Upper lobe of left lung (tissue), 6 donors: ENCODE data around the gene THRA. TPM values are rescaled to one million over a fixed set of nuclear protein-coding genes. Genes with fewer than 3 reads are reported as not detected.

Experiments
- ATAC-seq, 2 donors: fragments of 200-7000 bp; cut with Tn5 transposase; one replicate each; pipeline ENCODE4 v1.9.1; 2022; ENCODE audit warnings: mild to moderate bottlenecking in 2 of 2, moderate library complexity in 2 of 2; ENCODE audit not compliant: low FRiP score in 2 of 2
- DNase-seq, 2 donors: peaks; one replicate each; pipeline ENCODE4 v3.0.0-alpha.2; 2019 to 2020
- H3K27ac ChIP-seq, 4 donors: fragments of 200-600 bp; sonication (generic); one replicate each; pipeline ENCODE4 v1.5.1; 2016 to 2019
- H3K27me3 ChIP-seq, 4 donors: fragments of 200-600 bp; sonication (generic); one replicate each; pipeline ENCODE4 v1.5.1; 2017 to 2019
- H3K36me3 ChIP-seq, 4 donors: fragments of 200-600 bp; sonication (generic); one replicate each; pipeline ENCODE4 v1.5.1; 2016 to 2019
- H3K4me1 ChIP-seq, 4 donors: fragments of 200-600 bp; sonication (generic); one replicate each; pipeline ENCODE4 v1.5.1; 2018 to 2019
- H3K4me3 ChIP-seq, 4 donors: fragments of 200-600 bp; sonication (generic); one replicate each; pipeline ENCODE4 v1.5.1; 2017 to 2019; ENCODE audit warnings: mild to moderate bottlenecking in 2 of 4, moderate library complexity in 1 of 4
- H3K9me3 ChIP-seq, 4 donors: fragments of 200-600 bp; sonication (generic); one replicate each; pipeline ENCODE4 v1.5.1; 2018 to 2019
- EP300 ChIP-seq, 4 donors: sonication (generic); formaldehyde crosslinking; IDR thresholded peaks; one replicate each; pipeline ENCODE4 v1.5.1; 2017; ENCODE audit warnings: antibody characterized with exemption in 4 of 4, control low read depth in 2 of 4
- POLR2A ChIP-seq, 4 donors: fragments of 450-650 bp; IDR thresholded peaks; one replicate each; pipeline ENCODE4 v1.5.1; 2016 to 2017; ENCODE audit warnings: antibody characterized with exemption in 4 of 4, mild to moderate bottlenecking in 2 of 4
- POLR2AphosphoS5 ChIP-seq, 2 donors: sonication (generic); formaldehyde crosslinking; IDR thresholded peaks; one replicate each; pipeline ENCODE4 v1.5.1; 2017; ENCODE audit warnings: antibody characterized with exemption in 2 of 2
- WGBS, 2 donors: methylation state at CpG; one replicate each; pipeline ENCODE4 v1.1.5; 2017 to 2018; 5-methylcytosine and 5-hydroxymethylcytosine counted together
- total RNA-seq, 6 donors: library from RNA; depleted of rRNA in 4 of 6; stranded (reverse); fragments of >200 nt in 4 of 6; gene quantifications; one replicate each; pipeline versions ENCODE4 v1.1.0 to v1.2.1, GENCODE V29; 2016 to 2021
- TF ChIP-seq, protein P1 (sequence below), 6 experiments: fragments of 450-650 bp in 4 of 6; fragments of 200-600 bp in 2 of 6; sonication (generic) in 2 of 6; IDR thresholded peaks; one replicate each; pipeline ENCODE4 v1.5.1; 2016 to 2019; ENCODE audit warnings: antibody characterized with exemption in 6 of 6
- donor health status: DM: no; HTN: no; CAD: no; lungs with moderate emphysema.
- donor health status: DM: no; HTN: yes; CAD: no; lungs with severe emphysema.

THRA gene
- total RNA-seq, 6 donors from 2014 or later: 31.0 to 55.3 (median 49.9) TPM

DNA sequence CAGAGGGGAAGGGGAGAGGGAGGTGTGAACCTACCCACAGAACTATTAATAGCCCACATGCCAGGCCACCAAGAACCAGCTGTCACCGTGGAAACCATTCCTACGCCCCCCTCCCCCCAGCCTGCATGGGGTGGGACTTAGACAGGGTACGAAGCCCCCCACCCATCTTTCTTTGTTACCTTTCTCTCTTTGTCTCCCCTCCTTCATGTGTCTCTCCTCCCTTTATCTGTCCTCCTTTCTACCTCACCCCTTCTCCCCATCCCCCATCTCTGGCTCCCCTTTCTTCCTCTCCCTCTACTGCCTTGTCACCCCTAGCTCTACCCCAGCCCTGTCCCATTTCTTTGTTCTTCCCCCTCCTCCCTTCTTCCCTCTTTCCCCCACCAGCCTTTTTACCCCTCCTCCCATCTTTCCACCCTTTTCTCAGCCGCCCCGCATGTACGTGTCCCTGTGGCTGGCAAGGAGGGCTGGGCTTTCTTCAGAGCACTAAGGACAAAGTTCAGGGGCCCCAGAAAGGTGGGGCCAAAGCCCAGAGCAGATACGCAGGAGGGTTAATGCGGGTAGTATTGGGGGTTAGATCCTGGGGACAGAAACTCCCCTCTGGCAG is 8.0 kb downstream of the THRA start:
- Histone ChIP-seq H3K4me3 (peak overlapping the region in 2 of 4 donors; percentile 20 to 37), H3K9me3 (no peaks in the 10 kb centered on the region), H3K27ac (peak overlapping the region; percentile 86 to 94 (median 90)), H3K36me3 (peaks cover 0 to 8% (median 3%) of the 10 kb centered on the region in 4 donors), H3K27me3 (no peaks in the 10 kb centered on the region), H3K4me1 (peaks cover 85 to 98% (median 94%) of the 10 kb centered on the region in 4 donors)
- TF ChIP-seq POLR2A (IDR thresholded peaks at IDR 0.05) (no peak), EP300 (IDR thresholded peaks at IDR 0.05) (no peak), POLR2AphosphoS5 (IDR thresholded peaks at IDR 0.05) (no peak)
- TF ChIP-seq, protein P1, sequence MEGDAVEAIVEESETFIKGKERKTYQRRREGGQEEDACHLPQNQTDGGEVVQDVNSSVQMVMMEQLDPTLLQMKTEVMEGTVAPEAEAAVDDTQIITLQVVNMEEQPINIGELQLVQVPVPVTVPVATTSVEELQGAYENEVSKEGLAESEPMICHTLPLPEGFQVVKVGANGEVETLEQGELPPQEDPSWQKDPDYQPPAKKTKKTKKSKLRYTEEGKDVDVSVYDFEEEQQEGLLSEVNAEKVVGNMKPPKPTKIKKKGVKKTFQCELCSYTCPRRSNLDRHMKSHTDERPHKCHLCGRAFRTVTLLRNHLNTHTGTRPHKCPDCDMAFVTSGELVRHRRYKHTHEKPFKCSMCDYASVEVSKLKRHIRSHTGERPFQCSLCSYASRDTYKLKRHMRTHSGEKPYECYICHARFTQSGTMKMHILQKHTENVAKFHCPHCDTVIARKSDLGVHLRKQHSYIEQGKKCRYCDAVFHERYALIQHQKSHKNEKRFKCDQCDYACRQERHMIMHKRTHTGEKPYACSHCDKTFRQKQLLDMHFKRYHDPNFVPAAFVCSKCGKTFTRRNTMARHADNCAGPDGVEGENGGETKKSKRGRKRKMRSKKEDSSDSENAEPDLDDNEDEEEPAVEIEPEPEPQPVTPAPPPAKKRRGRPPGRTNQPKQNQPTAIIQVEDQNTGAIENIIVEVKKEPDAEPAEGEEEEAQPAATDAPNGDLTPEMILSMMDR (IDR thresholded peaks at IDR 0.05): no peak
- DNase-seq: no peak
- 22 to 26% methylated on average over 8 of the region's 8 CpGs for WGBS, 2 donors
- no peak for ATAC-seq

DNA sequence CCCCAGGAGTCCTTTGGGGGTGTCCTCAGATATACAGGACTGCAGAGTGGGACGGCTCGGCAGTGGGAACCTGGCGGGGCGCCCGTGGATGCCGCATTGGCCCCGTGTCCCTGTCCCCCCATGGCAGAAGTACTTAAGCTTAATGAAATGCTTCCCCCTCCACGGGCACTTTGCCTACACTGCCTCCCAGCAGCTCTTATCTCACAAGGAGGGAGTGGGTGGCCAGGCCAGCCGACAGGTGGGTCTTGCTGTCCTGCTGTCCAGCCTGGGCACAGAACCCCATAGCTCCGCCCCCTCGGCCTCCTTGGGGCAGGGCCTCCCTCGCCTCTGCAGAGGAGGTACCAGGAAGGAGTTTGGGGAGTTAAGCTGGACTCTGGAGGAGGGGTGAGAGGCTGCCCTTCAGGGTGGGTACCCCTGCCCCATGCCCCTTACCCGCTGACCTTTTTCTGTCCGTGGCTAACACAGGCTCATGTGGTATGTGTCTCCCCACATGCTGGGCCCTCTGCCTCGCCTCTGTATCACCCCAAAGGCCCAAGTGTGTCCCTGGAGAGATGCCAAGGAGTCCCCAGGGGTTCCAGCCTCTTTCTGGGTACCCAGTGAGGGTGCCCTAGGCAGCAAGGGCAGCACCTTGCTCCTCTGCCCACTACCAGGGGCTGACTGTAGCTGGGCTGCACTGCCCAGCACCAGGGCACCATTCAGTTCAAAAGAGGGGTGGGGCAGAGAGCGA is 8.7 kb downstream of the THRA start:
- WGBS, 2 donors: 30 to 45% methylated on average over 4 to 16 of the region's 16 CpGs
- Histone ChIP-seq H3K4me1 (peaks cover 87 to 100% (median 96%) of the 10 kb centered on the region in 4 donors), H3K9me3 (no peaks in the 10 kb centered on the region), H3K27me3 (no peaks in the 10 kb centered on the region), H3K27ac (peak overlapping the region; percentile 86 to 94 (median 90)), H3K36me3 (peaks cover 0 to 8% (median 3%) of the 10 kb centered on the region in 4 donors), H3K4me3 (peak overlapping the region in 1 of 4 donors; percentile 3)
- TF ChIP-seq, protein P1 (IDR thresholded peaks at IDR 0.05): no peak
- TF ChIP-seq EP300 (IDR thresholded peaks at IDR 0.05) (no peak), POLR2AphosphoS5 (IDR thresholded peaks at IDR 0.05) (peak in 1 of 2 donors; percentile 35), POLR2A (IDR thresholded peaks at IDR 0.05) (peak in 2 of 4 donors; percentile 14 to 60)
- peak in 1 of 2 donors; percentile 72 for ATAC-seq
- DNase-seq: peak; percentile 87 to 96

DNA sequence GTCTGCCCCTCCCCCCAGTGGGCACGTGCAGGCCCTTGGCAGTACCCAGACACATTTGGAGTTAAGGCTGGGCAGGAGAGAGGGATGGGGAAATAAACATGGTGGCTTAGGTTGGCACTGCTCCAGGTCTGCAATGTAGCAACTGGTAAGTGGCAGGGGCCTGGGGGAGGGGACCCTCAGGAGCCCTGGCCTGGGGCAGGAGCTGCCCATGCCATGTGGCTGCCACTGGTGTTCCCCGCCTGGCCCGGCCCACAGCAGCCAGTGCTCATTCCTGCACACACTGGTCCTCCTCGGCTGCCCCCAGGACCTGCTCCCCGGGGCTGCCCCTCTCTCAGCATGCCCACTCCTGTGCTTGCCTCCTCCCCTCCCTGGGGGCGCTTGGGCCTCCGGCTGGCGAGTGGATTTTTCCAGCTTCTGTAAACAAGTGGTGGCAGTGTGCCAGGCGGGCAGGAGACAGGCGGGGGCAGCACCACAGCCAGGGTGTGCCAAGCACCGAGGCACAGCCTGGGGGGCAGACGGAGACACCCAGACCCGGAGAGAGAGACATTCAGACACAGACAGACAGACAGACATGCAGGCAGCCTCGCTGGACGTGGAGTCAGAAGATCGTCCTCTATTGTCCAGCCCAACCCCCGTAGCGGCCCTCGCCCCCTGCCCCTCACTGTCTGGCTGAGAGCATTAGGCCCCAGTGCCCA is 9.4 kb downstream of the THRA start:
- ATAC-seq: peak; percentile 1 to 74
- Histone ChIP-seq H3K27ac (peak overlapping the region; percentile 86 to 94 (median 90)), H3K27me3 (no peaks in the 10 kb centered on the region), H3K4me1 (peaks cover 91 to 100% (median 95%) of the 10 kb centered on the region in 4 donors), H3K36me3 (peaks cover 0 to 13% (median 5%) of the 10 kb centered on the region in 4 donors), H3K4me3 (peak overlapping the region in 1 of 4 donors; percentile 22), H3K9me3 (no peaks in the 10 kb centered on the region)
- 10 to 11% methylated on average over 4 to 18 of the region's 19 CpGs for WGBS, 2 donors
- peak in 1 of 4 donors; percentile 15 for TF ChIP-seq POLR2A (IDR thresholded peaks at IDR 0.05)
- TF ChIP-seq, protein P1 (IDR thresholded peaks at IDR 0.05): no peak
- peak in 1 of 4 donors; percentile 9 for TF ChIP-seq EP300 (IDR thresholded peaks at IDR 0.05)
- TF ChIP-seq POLR2AphosphoS5 (IDR thresholded peaks at IDR 0.05): peak in 1 of 2 donors; percentile 65
- peak; percentile 86 to 93 for DNase-seq

DNA sequence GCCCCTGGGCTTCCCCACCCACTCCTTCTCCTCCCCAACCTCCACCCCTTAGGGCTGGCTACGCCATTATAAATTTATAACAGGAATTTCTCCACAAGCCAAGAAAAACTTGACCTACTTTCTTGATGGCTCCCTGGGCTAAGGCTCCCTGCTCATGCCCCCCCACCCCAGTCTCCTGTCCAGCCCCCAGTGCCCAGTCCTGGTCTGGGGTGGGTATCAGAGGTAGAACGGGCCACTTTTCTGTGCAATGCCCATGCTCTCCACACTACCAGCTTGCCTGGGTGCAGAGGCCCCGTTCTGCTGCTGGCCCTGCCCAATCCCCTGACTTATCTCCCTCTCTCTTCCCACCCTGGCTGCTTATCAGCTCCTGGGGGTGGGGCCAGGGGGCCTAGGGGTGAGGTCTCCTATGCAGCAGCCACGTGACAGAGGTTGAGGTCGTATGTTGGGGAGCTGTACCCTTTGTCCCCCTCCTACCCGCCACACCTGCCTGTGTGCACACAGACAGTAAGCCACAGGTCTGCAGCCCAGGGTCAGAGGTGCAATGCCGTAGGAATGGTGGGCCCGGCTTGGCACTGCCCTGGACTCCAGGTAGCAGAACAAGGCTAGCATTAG is 10.1 kb downstream of the THRA start:
- 30 to 58% methylated on average over 7 to 8 of the region's 8 CpGs for WGBS, 2 donors
- H3K9me3 ChIP-seq: no peaks in the 10 kb centered on the region
- H3K36me3 ChIP-seq: peaks cover 0 to 15% (median 5%) of the 10 kb centered on the region in 4 donors
- TF ChIP-seq EP300 (IDR thresholded peaks at IDR 0.05) (no peak), POLR2AphosphoS5 (IDR thresholded peaks at IDR 0.05) (no peak), POLR2A (IDR thresholded peaks at IDR 0.05) (no peak)
- TF ChIP-seq, protein P1 (IDR thresholded peaks at IDR 0.05): no peak
- DNase-seq: no peak
- peak overlapping the region in 1 of 4 donors; percentile 22 for H3K4me3 ChIP-seq
- peak in 1 of 2 donors; percentile 5 for ATAC-seq
- H3K27me3 ChIP-seq: no peaks in the 10 kb centered on the region
- H3K4me1 ChIP-seq: peaks cover 87 to 94% (median 92%) of the 10 kb centered on the region in 4 donors
- H3K27ac ChIP-seq: peak overlapping the region; percentile 86 to 94 (median 90)
